ENCODE results near the gene SORCS2.

DNA sequence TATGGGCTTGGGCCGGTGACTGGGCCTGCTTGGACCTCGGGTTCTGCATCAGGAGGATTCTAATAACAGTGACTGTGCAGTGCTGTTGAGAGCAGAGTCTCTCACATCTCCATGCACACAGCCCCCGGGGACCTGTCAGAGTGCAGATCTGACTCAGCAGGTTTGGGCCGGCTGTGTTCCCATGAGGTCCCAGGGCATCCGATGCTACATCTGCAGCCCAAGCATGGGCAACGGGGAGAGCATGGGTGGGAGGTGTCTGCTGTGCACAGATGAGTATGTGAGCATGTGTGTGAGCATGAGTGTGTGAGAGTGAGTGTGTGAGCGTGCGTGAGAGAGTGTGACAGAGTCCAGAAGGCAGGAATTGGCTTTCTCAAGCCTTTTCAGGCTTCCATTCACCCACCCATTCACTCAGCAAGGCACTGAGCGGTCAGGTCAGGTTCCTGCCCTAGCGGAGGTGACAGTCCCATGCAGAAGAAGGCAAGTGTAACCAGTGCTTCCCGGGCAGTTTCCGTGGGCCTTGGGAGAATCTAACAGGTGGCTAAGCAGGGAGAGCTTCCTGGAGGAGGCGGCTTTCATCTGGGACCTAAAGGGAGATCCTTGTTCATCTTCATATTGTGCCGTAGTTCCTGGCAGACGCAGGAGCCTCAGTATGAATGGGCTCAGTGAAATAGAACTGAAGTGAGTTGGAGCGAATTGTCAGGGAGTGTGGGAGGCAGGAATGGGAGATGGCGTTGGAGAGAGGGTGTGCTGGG is 62.6 kb downstream of the SORCS2 start:
- TF ChIP-seq GATA3 (IDR thresholded peaks at IDR 0.05; ENCODE audit: low read depth, low read length) (no peak), GATA2 (IDR thresholded peaks at IDR 0.05; ENCODE audit: low read depth, low read length) (no peak)

Measured in SH-SY5Y (cell line).